HL-60 (cell line): ENCODE measurements around the gene NEDD4L.

Source experiments
- DNase-seq, 2 experiments: peaks; one replicate each; pipeline ENCODE4 v3.0.0-alpha.2; 2010 to 2020; ENCODE audit warnings: low read depth in 1 of 2, low spot score in 1 of 2
- H3K27ac ChIP-seq: fragments of 250-450 bp; sonication (Bioruptor Pico); replicated peaks from 2 replicates; pipeline ENCODE4 v1.5.1; 2020; ENCODE audit warnings: mild to moderate bottlenecking, moderate library complexity
- H3K27me3 ChIP-seq: fragments of 250-450 bp; sonication (Bioruptor Pico); 2 replicates; pipeline ENCODE4 v1.5.1; 2021; ENCODE audit warnings: mild to moderate bottlenecking, moderate library complexity; ENCODE audit not compliant: insufficient read depth, poor library complexity, severe bottlenecking
- H3K4me3 ChIP-seq: replicated peaks from 2 replicates; pipeline ENCODE4 v1.5.1; 2011; ENCODE audit warnings: mild to moderate bottlenecking, control low read depth, low read length; ENCODE audit not compliant: insufficient read depth
- GABPA ChIP-seq: IDR thresholded peaks from 2 replicates; pipeline ENCODE4 v1.6.1; 2012; ENCODE audit warnings: low read depth
- POLR2AphosphoS5 ChIP-seq: IDR thresholded peaks from 2 replicates; pipeline ENCODE4 v1.6.1; 2012; ENCODE audit warnings: low read depth
- SPI1 ChIP-seq: IDR thresholded peaks from 2 replicates; pipeline ENCODE4 v1.6.1; 2012; ENCODE audit warnings: low read depth, mild to moderate bottlenecking, borderline replicate concordance
- TF ChIP-seq, protein P1 (sequence below): IDR thresholded peaks from one replicate; pipeline ENCODE4 v1.5.1; 2011; ENCODE audit warnings: low read length, control low read depth, inconsistent platforms; ENCODE audit not compliant: insufficient read depth
- TF ChIP-seq, protein P2 (sequence below): IDR thresholded peaks from 2 replicates; pipeline ENCODE4 v1.6.1; 2012; ENCODE audit warnings: low read depth; ENCODE audit not compliant: insufficient replicate concordance

NEDD4L gene

DNA sequence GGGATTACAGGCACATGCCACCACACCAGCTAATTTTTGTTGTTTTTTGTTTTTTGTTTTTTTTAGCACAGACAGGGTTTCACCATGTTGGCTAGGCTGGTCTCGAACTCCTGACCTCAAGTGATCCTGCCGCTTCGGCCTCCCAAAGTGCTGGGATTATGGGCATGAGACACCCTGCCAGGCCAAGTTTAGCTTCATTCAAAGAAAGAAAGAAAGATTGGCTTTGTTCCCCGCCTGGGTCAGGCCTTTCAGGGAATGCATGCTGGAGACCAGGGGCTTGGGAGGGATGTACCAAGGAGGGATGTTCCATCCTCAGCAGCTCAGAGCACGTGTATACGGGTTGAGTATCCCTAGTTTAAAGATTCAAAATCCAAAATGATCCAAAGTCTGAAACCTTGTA is 301.8 kb downstream of the NEDD4L start:
- no peak overlapping the region for H3K4me3 ChIP-seq
- TF ChIP-seq POLR2AphosphoS5, result no peak
- no peak for TF ChIP-seq SPI1
- TF ChIP-seq, protein P1, sequence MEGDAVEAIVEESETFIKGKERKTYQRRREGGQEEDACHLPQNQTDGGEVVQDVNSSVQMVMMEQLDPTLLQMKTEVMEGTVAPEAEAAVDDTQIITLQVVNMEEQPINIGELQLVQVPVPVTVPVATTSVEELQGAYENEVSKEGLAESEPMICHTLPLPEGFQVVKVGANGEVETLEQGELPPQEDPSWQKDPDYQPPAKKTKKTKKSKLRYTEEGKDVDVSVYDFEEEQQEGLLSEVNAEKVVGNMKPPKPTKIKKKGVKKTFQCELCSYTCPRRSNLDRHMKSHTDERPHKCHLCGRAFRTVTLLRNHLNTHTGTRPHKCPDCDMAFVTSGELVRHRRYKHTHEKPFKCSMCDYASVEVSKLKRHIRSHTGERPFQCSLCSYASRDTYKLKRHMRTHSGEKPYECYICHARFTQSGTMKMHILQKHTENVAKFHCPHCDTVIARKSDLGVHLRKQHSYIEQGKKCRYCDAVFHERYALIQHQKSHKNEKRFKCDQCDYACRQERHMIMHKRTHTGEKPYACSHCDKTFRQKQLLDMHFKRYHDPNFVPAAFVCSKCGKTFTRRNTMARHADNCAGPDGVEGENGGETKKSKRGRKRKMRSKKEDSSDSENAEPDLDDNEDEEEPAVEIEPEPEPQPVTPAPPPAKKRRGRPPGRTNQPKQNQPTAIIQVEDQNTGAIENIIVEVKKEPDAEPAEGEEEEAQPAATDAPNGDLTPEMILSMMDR, result no peak
- TF ChIP-seq GABPA, result no peak
- TF ChIP-seq, protein P2, sequence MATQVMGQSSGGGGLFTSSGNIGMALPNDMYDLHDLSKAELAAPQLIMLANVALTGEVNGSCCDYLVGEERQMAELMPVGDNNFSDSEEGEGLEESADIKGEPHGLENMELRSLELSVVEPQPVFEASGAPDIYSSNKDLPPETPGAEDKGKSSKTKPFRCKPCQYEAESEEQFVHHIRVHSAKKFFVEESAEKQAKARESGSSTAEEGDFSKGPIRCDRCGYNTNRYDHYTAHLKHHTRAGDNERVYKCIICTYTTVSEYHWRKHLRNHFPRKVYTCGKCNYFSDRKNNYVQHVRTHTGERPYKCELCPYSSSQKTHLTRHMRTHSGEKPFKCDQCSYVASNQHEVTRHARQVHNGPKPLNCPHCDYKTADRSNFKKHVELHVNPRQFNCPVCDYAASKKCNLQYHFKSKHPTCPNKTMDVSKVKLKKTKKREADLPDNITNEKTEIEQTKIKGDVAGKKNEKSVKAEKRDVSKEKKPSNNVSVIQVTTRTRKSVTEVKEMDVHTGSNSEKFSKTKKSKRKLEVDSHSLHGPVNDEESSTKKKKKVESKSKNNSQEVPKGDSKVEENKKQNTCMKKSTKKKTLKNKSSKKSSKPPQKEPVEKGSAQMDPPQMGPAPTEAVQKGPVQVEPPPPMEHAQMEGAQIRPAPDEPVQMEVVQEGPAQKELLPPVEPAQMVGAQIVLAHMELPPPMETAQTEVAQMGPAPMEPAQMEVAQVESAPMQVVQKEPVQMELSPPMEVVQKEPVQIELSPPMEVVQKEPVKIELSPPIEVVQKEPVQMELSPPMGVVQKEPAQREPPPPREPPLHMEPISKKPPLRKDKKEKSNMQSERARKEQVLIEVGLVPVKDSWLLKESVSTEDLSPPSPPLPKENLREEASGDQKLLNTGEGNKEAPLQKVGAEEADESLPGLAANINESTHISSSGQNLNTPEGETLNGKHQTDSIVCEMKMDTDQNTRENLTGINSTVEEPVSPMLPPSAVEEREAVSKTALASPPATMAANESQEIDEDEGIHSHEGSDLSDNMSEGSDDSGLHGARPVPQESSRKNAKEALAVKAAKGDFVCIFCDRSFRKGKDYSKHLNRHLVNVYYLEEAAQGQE, result no peak
- no peak for DNase-seq
- no peak overlapping the region for H3K27ac ChIP-seq
- H3K27me3 ChIP-seq, result peaks cover 4% of the 10 kb centered on the region

DNA sequence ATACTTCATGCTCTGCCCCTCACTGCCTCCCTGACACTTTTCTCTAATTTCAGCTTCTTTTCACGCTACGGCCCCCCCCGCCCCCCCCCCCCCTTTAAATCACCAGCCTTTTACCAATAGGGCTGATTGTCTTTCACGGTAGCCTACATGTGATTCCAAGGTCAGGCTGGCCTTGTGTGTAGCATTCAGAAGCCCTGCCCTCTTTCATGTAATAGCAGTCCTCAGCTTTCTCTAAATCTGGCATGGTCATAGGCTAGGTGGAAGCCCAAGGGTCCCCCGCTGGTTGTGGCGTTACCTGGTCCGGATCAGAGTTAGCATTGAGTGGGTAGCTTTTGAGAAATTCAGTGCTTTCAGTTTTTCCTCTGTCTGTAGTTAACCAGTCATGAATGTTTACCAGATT is 303.1 kb downstream of the NEDD4L start:
- TF ChIP-seq, protein P1, result no peak
- TF ChIP-seq GABPA (no peak), SPI1 (no peak), POLR2AphosphoS5 (no peak)
- TF ChIP-seq, protein P2, result no peak
- peaks cover 4% of the 10 kb centered on the region for H3K27me3 ChIP-seq
- no peak overlapping the region for H3K27ac ChIP-seq
- no peak overlapping the region for H3K4me3 ChIP-seq
- DNase-seq, result no peak

DNA sequence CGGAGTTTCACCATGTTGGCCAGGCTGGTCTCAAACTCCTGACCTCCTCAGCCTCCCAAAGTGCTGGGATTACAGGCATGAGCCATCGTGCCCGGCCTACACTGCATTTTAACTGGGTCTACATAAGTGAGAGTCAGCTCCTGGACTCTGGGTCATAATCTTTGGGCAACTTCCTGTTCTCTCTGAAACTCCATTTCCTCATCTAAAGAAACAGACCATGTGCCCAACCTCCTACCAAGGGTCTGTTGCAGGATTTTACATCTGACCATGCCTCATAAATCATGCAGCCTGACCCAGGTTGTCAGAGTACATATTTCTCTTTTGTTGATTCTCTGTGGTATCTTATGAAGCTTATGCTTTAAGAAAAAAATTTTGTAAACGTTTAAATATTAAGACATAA is 304.5 kb downstream of the NEDD4L start:
- no peak overlapping the region for H3K4me3 ChIP-seq
- peaks cover 8% of the 10 kb centered on the region for H3K27me3 ChIP-seq
- peak; percentile 40; the same call in 1 of the 2 replicates for TF ChIP-seq SPI1
- TF ChIP-seq, protein P1, result no peak
- no peak overlapping the region for H3K27ac ChIP-seq
- DNase-seq, result peak in 1 of 2 experiments; percentile 26

DNA sequence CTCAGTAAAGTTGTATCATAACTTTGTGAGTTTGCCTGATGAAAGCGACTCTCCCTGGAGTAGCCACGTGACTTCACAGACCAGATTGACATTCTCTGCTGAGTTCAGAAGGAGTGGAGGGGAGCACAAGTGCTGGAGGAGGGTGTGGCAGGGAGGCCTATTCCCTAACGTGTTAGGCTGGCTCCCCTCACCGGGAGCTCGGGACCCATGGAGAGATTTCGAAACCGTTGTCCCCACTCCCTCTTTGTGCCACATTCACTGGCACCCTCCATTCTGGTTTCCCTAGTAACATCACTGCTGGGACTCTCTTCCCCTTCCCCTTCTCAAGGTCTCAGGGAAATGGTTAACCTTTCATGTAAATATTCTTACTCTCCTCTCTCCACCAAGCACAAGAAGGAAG is 304.9 kb downstream of the NEDD4L start:
- DNase-seq, result no peak
- peaks cover 8% of the 10 kb centered on the region for H3K27me3 ChIP-seq
- TF ChIP-seq GABPA (no peak), POLR2AphosphoS5 (no peak)
- TF ChIP-seq, protein P2, result no peak
- H3K4me3 ChIP-seq, result no peak overlapping the region
- no peak overlapping the region for H3K27ac ChIP-seq
